WTC11 (cell line): ENCODE data around the gene COL9A1. TPM values are rescaled to one million over a fixed set of nuclear protein-coding genes. Genes with fewer than 3 reads are reported as not detected.
"Not testable (repeated sequence)": the region's sequence is repeated elsewhere in the genome, so short reads cannot be mapped to it uniquely, and the experiment has no call there.

Experiments
- ATAC-seq: fragments of 200-7000 bp; cut with Tn5 transposase; 2 replicates; pipeline ENCODE4 v1.10.0; 2021; ENCODE audit warnings: mild to moderate bottlenecking, moderate library complexity
- CTCF ChIA-PET: fragments of 300-600 bp; sonication (Branson Sonifier 250); formaldehyde crosslinking; loops from one replicate; lab custom pipeline; 2021; ENCODE audit warnings: antibody characterized with exemption; lab: Charles Lee
- POLR2A ChIA-PET: fragments of 350-600 bp; sonication (Branson Sonifier 250); formaldehyde crosslinking; loops from one replicate; lab custom pipeline; 2021; ENCODE audit warnings: antibody characterized with exemption; lab: Charles Lee
- DNase-seq: peaks from one replicate; pipeline ENCODE4 v3.0.0; 2021; ENCODE audit warnings: low spot score
- H3K27ac Mint-ChIP-seq: 2 replicates; pipeline ENCODE4 v1.8.0; 2021; ENCODE audit warnings: mixed read lengths
- H3K27me3 Mint-ChIP-seq: 2 replicates; pipeline ENCODE4 v1.8.0; 2021; ENCODE audit warnings: low read depth, mild to moderate bottlenecking, moderate library complexity, mixed read lengths
- H3K36me3 Mint-ChIP-seq: 2 replicates; pipeline ENCODE4 v1.8.0; 2021; ENCODE audit warnings: mixed read lengths
- H3K4me1 Mint-ChIP-seq: 2 replicates; pipeline ENCODE4 v1.8.0; 2022; ENCODE audit warnings: mixed read lengths
- H3K4me3 Mint-ChIP-seq: 2 replicates; pipeline ENCODE4 v1.8.0; 2021; ENCODE audit warnings: mild to moderate bottlenecking, moderate library complexity, mixed read lengths
- H3K9me3 Mint-ChIP-seq: 2 replicates; pipeline ENCODE4 v1.8.0; 2021; ENCODE audit warnings: mixed read lengths
- ATF3 ChIP-seq: sonication (generic); formaldehyde crosslinking; conservative IDR thresholded peaks from 2 replicates; pipeline ENCODE4 v1.8.1; 2022; ENCODE audit warnings: mild to moderate bottlenecking, missing genetic modification reagents
- ATF6 ChIP-seq: sonication (generic); formaldehyde crosslinking; IDR thresholded peaks from 2 replicates; pipeline ENCODE4 v1.8.1; 2023; ENCODE audit warnings: mild to moderate bottlenecking, missing genetic modification reagents
- CBFB ChIP-seq: sonication (generic); formaldehyde crosslinking; IDR thresholded peaks from 2 replicates; pipeline ENCODE4 v1.8.1; 2022; ENCODE audit warnings: mild to moderate bottlenecking, low read depth, missing genetic modification reagents
- CTCF ChIP-seq: fragments of 200-600 bp; IDR thresholded peaks from 2 replicates; pipeline ENCODE4 v1.8.0; 2022; ENCODE audit warnings: antibody characterized with exemption
- E2F4 ChIP-seq: sonication (generic); formaldehyde crosslinking; IDR thresholded peaks from 2 replicates; pipeline ENCODE4 v1.8.1; 2022; ENCODE audit warnings: low read depth, mild to moderate bottlenecking, moderate library complexity, missing genetic modification reagents, borderline replicate concordance
- E2F5 ChIP-seq: sonication (generic); formaldehyde crosslinking; IDR thresholded peaks from 2 replicates; pipeline ENCODE4 v1.8.1; 2022; ENCODE audit warnings: mild to moderate bottlenecking, moderate library complexity, missing genetic modification reagents
- ESRRA ChIP-seq: sonication (generic); formaldehyde crosslinking; IDR thresholded peaks from 2 replicates; pipeline ENCODE4 v1.8.1; 2022; ENCODE audit warnings: mild to moderate bottlenecking, missing genetic modification reagents, borderline replicate concordance
- HMGA2 ChIP-seq: fragments of 250-450 bp; sonication (Bioruptor Pico); IDR thresholded peaks from 2 replicates; pipeline ENCODE4 v1.4.0; 2021; ENCODE audit warnings: mild to moderate bottlenecking, moderate library complexity
- IRF1 ChIP-seq: sonication (generic); formaldehyde crosslinking; IDR thresholded peaks from 2 replicates; pipeline ENCODE4 v1.8.0; 2023; ENCODE audit warnings: missing genetic modification reagents
- JAZF1 ChIP-seq: fragments of 250-450 bp; sonication (Bioruptor Pico); IDR thresholded peaks from 2 replicates; pipeline ENCODE4 v1.9.0; 2021; ENCODE audit warnings: moderate library complexity, mild to moderate bottlenecking, inconsistent platforms
- KAT7 ChIP-seq: sonication (generic); formaldehyde crosslinking; IDR thresholded peaks from 2 replicates; pipeline ENCODE4 v1.8.1; 2023; ENCODE audit warnings: missing genetic modification reagents, mild to moderate bottlenecking, borderline replicate concordance
- MYBL2 ChIP-seq: sonication (generic); formaldehyde crosslinking; IDR thresholded peaks from 2 replicates; pipeline ENCODE4 v1.8.1; 2023; ENCODE audit warnings: mild to moderate bottlenecking, moderate library complexity, missing genetic modification reagents
- NR1H2 ChIP-seq: sonication (generic); formaldehyde crosslinking; IDR thresholded peaks from 2 replicates; pipeline ENCODE4 v1.9.0; 2021; ENCODE audit warnings: mild to moderate bottlenecking, moderate library complexity, missing genetic modification reagents
- RORB ChIP-seq: fragments of 250-450 bp; sonication (Bioruptor Pico); IDR thresholded peaks from 2 replicates; pipeline ENCODE4 v1.9.0; 2021; ENCODE audit warnings: mild to moderate bottlenecking
- SOX15 ChIP-seq: fragments of 250-450 bp; sonication (Bioruptor Pico); IDR thresholded peaks from 2 replicates; pipeline ENCODE4 v1.9.0; 2021; ENCODE audit warnings: mild to moderate bottlenecking
- SP1 ChIP-seq: sonication (generic); formaldehyde crosslinking; conservative IDR thresholded peaks from 2 replicates; pipeline ENCODE4 v1.8.1; 2022; ENCODE audit warnings: missing genetic modification reagents
- STAT6 ChIP-seq: sonication (generic); formaldehyde crosslinking; conservative IDR thresholded peaks from 2 replicates; pipeline ENCODE4 v1.8.1; 2023; ENCODE audit warnings: mild to moderate bottlenecking, low read depth, missing genetic modification reagents, moderate library complexity
- TP53 ChIP-seq: sonication (generic); formaldehyde crosslinking; IDR thresholded peaks from 2 replicates; pipeline ENCODE4 v1.8.1; 2023; ENCODE audit warnings: mild to moderate bottlenecking, missing genetic modification reagents
- ZMAT4 ChIP-seq: fragments of 250-450 bp; sonication (Bioruptor Pico); IDR thresholded peaks from 2 replicates; pipeline ENCODE4 v1.9.0; 2021; ENCODE audit warnings: mild to moderate bottlenecking
- ZNF232 ChIP-seq: sonication (generic); formaldehyde crosslinking; IDR thresholded peaks from 2 replicates; pipeline ENCODE4 v1.8.0; 2022; ENCODE audit warnings: mild to moderate bottlenecking, missing genetic modification reagents
- ZNF263 ChIP-seq: sonication (generic); formaldehyde crosslinking; IDR thresholded peaks from 2 replicates; pipeline ENCODE4 v1.8.1; 2022; ENCODE audit warnings: low read depth, mild to moderate bottlenecking, moderate library complexity, missing genetic modification reagents
- ZNF512 ChIP-seq: sonication (generic); formaldehyde crosslinking; IDR thresholded peaks from 2 replicates; pipeline ENCODE4 v1.8.1; 2022; ENCODE audit warnings: missing genetic modification reagents, borderline replicate concordance
- total RNA-seq: library from RNA; stranded (reverse); gene quantifications from 3 replicates; pipeline ENCODE4 v1.2.3, GENCODE V29; 2021

Gene COL9A1
- total RNA-seq, 1 experiment from 2014 or later, result 9.0 TPM

GRCh38 chr6:70343313-70343712 is 40.4 kb upstream of the COL9A1 start:
- Mint-ChIP-seq H3K27me3 (no peaks in the 10 kb centered on the region; the same call in 1 of the 2 replicates), H3K4me3 (no peak overlapping the region), H3K4me1 (no peaks in the 10 kb centered on the region), H3K36me3 (no peaks in the 10 kb centered on the region), H3K9me3 (peaks cover 26% of the 10 kb centered on the region), H3K27ac (no peak overlapping the region)
- TF ChIP-seq NR1H2 (CRISPR knock-in tag) (no peak), SOX15 (no peak), CTCF (no peak), IRF1 (CRISPR knock-in tag) (no peak), ZMAT4 (no peak), KAT7 (no peak), ATF6 (no peak), TP53 (no peak), RORB (CRISPR knock-in tag) (no peak)
- ATAC-seq, result no peak
- no peak for DNase-seq
- POLR2A ChIA-PET, result no interaction called here
- CTCF ChIA-PET, result no interaction called here

GRCh38 chr6:70339810-70340209 is 36.9 kb upstream of the COL9A1 start:
- H3K27me3 Mint-ChIP-seq, H3K4me1 Mint-ChIP-seq, H3K27ac Mint-ChIP-seq, H3K36me3 Mint-ChIP-seq, ATAC-seq, DNase-seq, CTCF ChIA-PET, POLR2A ChIA-PET, H3K4me3 Mint-ChIP-seq: not testable (repeated sequence)
- H3K9me3 Mint-ChIP-seq, result peaks cover 28% of the 10 kb centered on the region

GRCh38 chr6:70338775-70339174 is 35.9 kb upstream of the COL9A1 start:
- Mint-ChIP-seq H3K4me1 (0 out of 2 replicates have a peak, but pooled peaks cover 3% of the 10 kb centered on the region), H3K9me3 (peaks cover 32% of the 10 kb centered on the region), H3K4me3 (no peak overlapping the region), H3K27me3 (peaks cover 3% of the 10 kb centered on the region), H3K27ac (no peak overlapping the region), H3K36me3 (no peaks in the 10 kb centered on the region)
- CTCF ChIA-PET, result no interaction called here
- ATAC-seq, result no peak
- TF ChIP-seq ZNF232 (CRISPR knock-in tag) (no peak), ZNF263 (no peak), SP1 (CRISPR knock-in tag) (no peak), E2F4 (CRISPR knock-in tag) (no peak), RORB (CRISPR knock-in tag) (no peak), ESRRA (CRISPR knock-in tag) (no peak), HMGA2 (CRISPR knock-in tag) (no peak), JAZF1 (no peak), ZNF512 (CRISPR knock-in tag) (no peak), ATF3 (no peak), MYBL2 (CRISPR knock-in tag) (no peak), E2F5 (no peak), STAT6 (no peak), CBFB (CRISPR knock-in tag) (no peak)
- POLR2A ChIA-PET, result no interaction called here
- DNase-seq, result no peak
